Stimulated activated CD8-positive, alpha-beta memory T cell treated with anti-CD3 and anti-CD28 coated beads, Interleukin-7, amount 100 ng/mL, for 4 hours (primary cell): Measurements from ENCODE around the gene PRDM11.
"Not testable (repeated sequence)": the region's sequence is repeated elsewhere in the genome, so short reads cannot be mapped to it uniquely, and the experiment has no call there.

ENCODE experiments used
- DNase-seq, 2 donors: peaks; one replicate each; pipeline ENCODE4 v3.0.0-alpha.2; 2020; ENCODE audit warnings: low read depth in 2 of 2

PRDM11 gene

DNA sequence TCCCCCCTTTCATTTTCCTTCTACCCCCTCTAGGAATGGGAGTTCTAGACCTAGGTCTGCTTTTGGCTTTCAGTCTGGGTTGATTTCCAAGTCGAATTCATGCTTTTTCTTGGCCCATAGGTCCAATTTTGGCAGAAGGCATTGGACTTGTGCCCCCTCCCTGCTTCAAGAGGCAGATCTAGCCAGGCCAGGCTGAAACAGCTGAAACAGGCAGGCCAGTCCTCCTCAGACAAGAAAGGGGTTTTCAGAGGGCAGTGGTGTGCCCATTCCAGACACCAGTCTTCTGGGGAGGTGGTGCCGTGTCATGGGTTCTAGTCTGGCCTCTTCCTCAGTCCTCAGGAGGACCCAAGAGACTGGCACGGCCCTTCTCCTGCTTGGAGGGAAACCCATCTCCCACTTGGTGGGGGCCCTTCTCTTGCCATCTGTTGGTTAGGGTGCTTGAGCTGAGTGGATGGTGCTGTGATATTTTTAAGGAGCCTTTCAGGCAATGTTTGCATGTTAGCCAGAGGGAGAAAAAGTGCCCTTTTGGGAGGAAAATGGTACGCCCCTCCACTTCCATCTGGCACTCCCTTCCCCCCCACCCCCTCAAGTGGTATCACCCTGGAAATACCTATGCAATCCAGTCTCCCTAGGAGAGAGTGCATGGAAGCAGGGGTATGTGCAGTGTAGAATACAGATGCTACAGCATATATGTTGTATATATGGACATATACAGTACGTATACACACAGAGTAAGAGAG lies 86.1 kb downstream of the PRDM11 start:
- no peak for DNase-seq

DNA sequence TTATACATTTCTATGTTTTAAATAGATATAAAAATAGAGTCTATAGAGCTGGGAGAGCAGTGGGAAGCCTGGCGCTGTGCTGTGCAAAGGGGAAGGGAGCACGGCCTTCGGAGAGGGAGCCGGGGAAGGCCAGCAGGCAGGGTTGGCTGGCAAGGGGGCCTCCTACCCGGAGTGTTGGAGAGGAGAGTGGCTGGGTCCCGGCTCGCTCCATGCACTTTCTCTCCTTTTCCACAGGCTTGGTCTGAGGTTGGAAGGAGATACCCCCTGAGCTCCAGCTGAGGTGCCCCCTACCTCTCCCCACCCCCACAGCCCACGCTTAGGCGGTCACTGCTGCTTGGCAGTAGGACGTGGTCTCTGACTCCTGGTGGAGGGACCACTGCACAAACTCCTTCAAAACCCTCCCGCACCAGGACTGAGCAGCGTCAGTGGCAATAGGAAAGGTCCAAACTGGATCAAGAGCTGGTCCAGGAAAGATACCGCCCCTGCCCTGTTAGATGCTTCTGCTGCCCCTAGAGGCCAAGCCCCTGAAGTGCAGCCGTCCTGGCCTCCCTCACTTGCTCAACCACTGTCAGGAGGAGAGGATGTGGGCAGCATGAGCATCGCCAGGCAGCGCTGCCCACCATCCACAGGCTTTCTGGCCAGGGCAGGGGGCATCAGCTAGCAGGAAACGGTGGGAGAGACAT lies 86.8 kb downstream of the PRDM11 start:
- DNase-seq, result peak; percentile 12 to 35

DNA sequence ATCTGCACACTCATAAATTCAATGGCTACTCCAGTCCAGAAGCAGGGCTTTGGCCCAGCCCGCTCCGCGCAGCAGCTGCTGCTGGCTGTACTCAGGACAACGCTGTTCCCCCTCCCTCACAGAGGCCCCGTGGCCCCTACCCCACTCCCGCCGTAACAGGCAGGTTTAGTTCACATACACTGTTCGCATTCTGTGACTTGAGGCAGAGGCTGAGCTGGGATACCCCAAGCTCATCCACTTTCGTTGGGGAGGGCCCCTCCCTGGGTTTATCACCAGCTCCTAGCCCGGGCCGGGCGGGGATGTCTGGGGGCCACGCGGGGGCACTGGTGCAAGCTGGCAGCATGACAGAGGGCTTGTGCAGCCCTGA lies 87.3 kb downstream of the PRDM11 start:
- no peak for DNase-seq

DNA sequence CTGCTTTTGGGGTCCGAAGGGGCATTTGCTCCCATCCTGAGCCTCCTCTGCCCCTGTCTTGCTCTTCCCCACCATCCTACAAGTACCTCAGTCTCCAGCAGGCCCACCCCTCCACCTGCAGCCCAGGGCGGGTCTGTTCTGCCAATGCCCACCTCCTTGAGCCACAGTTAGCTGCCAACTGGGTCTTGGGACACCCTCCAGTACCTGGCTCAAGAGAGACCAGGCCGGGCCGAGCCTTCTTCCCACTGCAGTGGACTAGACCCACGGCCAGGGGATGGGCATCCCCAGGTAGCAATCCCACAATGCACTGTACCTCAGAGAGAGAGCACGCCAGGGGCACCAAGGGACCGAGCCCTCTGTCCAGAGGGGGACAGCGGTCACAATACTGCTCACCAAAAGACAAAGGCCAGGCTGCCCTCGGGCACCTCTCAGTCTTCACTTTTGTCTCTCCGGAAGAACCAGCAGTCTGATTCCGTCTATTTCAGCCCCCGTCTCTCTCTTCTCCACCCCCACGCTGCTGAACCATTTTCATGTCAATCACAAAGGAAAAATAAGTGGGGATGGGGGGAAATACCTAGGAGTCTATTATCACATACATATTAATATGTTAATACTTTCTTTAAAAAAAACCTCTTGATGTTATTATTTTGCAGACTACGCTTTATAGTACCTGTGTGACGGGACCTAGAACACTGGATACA lies 88.0 kb downstream of the PRDM11 start:
- no peak for DNase-seq

DNA sequence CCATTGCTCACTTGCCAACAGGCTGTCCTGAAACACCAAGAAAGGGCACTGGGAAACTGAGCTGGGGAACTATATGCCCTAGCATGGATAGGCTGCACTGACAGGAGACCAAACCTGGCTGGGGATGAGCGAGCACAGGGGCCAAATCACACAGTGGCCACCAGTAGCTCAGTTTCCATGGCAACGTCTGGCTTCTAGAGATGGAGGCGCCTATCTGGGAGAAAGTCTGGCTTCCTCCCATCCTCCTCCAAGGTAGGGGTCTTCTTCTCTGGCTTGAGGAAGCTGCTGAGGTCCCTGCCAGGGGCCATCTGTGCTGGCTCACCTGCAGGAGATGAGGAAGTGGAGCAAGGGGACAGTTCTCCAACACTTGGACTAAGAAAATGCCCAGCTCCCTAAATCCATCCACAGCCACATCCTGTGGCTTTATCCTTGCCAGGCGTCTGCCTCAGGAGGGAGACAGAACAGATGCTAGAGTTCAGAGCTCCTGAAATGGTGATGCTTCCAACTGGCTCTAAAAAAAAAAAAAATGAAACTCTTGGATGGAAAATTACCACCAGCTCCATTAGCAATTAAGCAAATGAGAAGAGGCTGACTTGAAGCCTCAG lies 91.4 kb downstream of the PRDM11 start:
- DNase-seq, result no peak

DNA sequence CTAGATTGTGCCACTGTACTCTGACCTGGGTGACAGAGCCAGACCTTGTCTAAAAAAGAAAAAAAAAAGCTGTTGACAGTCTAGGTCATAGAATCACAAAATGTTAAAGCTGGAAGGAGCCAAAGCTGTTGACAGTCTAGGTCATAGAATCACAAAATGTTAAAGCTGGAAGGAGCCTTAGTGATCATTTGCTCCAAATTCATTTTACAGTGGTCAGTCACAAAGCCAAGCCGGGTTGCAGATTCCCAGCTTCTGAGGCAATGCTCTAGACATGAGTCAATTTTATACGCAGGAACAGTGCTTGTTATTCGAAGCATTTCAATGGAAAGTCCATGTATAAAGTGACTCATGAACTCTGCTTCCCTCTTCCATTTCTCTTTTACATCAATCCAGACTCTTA lies 92.3 kb downstream of the PRDM11 start:
- DNase-seq, result no peak

DNA sequence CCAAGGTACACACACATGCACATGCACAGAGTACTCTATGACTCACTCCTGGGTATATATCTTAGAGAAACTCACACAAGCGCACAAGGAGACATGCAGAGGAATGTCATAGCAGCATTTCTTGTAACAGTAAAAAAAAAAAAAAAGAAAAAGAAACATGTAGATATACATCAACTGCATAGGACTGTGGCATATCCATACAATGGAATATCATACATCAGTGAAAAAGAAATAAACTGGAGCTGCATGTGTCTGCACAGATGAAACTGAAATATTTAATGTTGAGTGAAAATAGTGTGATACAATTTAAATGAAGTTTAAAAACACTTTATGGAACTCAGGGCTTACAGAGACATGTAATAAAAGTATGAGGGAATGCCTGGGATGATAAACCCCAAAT lies 93.3 kb downstream of the PRDM11 start:
- no peak for DNase-seq

DNA sequence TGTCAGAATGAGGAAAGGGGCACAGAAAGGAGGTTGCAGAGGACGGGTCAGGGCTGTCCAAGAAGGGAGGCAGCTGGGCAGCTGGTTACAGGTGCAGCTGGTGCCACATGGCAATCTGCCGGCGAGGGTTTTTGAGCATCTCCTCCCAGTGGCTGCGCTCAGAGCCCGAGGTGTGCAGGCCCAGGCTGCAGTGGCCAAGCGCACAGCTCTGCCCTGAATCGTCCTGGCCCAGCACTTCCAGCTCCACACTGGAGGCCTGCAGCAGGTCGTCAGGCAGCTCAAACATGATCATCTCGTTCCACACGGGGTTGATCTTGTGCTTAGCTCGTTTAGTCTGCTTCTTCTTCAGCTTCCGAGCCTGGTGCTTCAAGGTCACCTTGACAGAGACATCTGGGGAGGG lies 97.5 kb downstream of the PRDM11 start:
- no peak for DNase-seq

DNA sequence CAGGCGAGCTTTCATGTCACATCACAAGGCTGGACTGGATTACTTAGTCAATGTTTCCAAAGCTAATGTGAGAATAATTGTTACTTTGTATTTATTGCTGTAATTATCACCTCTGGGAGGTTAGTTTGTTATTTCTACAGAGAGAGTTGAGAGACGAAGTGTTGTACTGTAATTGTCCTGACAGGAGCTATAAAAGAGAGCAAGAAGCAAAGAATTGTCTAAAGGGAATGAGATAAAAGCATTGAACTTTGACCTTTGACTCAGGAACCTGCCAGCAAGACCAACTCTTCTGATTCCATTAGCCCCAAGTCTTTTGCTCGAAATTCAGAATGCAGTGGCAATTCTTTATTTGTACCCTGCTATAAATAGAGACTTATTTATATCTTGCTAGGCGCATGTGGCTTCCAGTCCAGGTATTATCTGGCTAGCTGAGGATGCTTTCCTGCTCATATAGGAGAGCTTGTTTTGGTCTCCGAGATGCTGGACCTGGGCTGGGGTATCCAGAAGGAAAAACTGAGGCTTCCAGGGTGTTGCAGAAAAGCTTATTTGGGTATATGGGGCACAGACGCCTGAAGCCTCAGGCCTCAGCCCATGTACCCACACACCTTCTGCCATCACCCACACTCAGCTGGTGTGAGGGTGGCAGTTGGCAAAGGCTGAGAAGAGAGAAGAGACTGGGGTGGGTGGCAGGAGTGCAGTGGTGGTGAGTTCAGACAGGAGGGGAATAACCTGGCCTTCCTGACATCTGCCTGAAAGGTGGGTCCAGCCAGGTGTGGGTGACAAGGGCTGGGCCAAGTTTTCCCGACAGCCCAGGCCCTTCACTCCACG lies 99.0 kb downstream of the PRDM11 start:
- DNase-seq, result no peak

DNA sequence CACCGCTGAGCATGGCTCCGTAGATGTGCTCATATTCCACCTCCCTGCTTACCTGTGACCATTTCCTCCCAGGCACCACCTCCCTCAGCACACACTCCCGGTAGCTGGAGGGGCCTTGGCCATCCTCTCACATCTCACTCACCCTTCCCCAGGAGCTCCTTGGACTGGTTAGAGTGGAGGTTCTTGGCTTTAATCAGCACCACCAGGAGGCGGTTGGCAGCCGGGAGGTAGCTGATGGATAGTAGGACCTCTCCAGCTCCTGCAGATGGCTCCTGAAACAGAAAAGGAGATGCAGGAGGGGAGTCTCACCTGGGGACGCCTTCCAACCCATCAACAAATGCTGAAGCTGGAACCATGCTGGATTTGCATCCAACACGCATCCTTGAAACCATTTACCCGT lies 99.8 kb downstream of the PRDM11 start:
- DNase-seq, result no peak

DNA sequence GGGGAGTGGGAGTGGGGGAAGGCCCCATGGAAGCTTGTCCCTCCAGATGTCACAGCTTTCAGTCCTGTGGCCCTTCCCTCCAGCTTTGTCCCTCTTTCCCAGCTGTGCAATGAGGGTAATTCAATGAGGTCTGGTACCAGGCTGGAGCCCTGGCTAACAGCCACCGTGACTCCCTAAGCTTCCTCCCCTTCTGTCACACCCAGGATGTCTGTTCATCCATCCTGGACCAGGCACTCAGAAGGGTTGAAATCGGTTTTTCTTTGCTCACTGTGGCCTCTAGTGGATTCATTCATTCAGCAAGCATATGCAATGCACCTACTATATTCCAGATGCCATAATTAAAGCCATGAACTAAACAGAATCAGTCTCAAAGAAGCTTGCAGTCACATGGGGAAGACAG lies 101.0 kb downstream of the PRDM11 start:
- no peak for DNase-seq

DNA sequence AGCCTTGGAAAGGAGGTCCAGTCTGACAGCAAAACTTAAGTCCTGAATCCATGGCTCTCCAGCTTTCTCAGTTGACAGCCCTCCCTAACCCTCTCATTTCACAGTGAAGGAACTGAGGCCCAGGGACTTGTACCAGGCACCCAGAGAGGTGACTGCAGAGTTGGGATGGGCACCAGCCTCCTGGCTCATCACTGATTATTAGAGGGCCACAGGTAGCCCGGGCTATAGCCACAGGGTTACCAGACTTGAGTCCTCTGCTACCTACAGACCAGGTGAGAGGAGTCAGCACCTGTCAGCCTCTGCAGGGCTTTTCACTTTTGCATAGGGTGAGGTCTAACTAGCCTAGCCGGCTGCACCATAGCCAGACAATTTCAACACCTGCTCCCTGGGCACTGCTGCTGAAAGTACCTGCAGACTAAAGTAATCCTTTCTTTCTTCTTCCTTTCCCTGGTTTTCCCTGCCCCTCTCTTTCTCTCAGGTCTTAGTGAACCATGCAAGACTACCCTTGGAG lies 102.1 kb downstream of the PRDM11 start:
- DNase-seq, result no peak

DNA sequence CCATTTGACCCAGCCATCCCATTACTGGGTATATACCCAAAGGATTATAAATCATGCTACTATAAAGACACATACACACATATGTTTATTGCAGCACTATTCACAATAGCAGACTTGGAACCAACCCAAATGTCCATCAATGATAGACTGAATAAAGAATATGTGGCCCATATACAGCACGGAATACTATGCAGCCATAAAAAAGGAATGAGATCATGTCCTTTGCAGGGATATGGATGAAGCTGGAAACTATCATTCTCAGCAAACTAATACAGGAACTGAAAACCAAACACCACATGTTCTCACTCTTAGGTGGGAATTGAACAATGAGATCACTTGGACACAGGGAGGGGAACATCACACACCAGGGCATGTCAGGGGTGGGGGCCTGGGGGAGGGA lies 102.9 kb downstream of the PRDM11 start:
- DNase-seq, result not testable (repeated sequence)

DNA sequence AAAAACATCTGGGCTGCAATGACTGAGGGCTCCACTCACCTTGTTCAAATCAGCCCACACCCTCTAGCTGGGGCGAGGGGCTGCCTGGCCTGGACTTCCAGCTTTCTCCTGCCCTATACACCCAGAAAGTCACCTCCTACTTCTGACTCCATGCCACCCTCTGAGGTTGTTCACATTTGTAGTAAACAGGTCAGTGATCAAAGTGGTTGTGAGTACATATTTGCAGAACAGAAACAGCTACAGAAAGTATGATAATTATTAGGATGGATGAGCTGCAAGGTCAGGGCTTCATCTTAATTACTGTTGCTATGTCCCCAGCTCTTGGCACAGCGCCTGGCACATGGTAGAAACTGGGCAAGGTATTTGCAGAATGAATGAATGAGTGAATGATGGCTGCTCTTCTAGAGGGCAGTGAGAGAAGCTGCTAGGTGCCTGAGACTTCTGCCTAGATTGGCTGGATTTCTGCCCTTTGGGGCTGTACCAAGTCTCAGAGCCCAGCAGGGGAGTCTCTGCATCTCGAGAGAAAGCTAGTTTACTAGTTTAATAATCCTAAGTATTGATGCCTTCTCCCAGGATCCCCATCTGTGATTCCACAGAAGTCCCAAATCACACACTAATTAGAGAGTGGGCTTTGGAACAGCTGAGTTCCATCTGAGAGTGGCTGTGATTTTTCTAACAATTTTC lies 103.7 kb downstream of the PRDM11 start:
- no peak for DNase-seq

DNA sequence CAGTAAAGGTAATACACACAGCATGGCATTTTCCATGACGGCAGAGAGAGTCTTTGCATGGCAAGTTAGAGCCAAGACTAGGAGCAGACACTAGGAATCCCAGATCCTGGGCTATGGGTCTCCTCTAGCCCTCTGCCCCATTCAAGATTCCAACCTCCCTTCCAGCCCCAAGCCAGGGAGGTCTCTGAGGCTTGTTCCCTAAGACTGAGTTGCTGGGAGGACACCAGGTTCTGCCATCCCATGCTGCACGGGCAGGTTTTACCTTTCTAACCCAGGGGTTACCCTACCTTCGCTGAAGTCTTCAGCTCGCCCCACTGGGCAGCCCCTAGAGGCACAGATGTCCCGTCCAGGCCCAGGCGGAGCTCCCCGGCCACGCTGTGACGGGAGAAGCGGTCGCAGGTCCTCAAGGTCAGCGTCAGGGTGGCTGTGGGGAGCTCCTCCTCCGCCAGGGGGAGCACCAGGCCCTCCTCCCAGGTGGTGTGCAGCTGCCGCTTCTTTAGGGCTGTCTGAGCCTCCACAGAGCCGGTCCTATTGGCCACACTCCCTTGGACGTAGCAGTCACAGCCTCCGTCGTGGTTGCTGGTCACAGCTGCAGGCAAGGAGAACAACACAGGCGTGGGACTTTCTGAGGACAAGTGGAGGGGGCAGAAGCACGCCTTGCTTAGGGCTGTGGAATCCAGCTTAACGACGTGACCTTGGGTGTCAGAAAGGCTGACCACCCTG lies 105.9 kb downstream of the PRDM11 start:
- no peak for DNase-seq

DNA sequence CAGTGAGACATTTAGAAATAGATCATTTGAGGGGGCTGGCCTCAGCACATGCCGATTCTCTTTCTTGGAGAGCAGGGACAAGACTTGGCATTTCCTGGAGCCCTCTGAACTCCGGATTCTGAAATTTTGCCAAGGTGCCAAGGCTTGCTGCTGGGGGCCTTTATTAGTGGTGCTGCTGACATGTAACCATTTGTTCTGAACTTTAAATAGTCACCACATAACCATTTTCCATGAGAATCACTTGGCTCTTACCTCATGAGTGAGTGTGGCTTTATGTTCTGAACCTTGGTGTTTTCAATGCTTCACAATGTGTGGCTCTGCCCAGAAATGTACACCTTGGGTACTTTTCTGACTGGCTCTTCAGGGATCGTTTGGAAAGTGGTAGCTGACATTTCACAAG lies 106.4 kb downstream of the PRDM11 start:
- no peak for DNase-seq

DNA sequence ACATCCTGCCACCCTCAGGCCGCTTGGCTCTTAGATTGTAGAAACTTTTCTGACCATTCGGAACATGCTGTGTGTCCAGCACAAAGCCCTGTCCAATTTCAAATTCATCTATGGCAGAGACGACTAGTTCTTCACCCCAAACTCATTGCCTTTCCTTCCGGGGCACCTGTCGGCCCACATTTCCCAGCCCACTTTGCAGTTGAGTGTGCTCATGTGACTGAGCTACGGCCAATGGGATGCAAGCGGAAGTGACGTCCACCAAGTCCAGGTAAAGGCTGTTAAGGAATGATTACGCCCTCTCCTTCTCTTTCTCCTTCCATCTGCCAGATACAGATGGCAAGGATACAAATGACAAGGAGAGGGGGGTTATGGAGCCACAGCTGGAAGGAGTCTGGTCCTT lies 107.2 kb downstream of the PRDM11 start:
- DNase-seq, result no peak

DNA sequence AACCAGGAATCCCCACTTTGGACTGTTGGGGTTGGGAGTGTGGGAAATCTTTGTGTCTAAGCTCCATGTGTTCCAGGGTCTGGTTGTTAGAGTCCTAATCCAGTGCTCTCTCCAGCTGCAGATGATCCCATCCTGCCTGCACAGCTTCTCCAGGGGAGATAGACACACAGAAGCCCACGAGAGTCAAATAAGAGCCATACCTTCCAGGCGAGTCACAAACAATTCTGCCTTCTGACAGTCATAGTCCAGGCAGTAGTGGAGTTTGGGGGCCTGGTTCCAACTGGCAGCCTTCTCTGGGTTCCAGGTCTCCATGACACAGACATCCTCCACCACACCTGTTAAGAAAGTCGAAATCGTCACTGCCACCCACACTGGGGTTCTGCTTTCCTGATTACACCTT lies 107.6 kb downstream of the PRDM11 start:
- DNase-seq, result no peak

DNA sequence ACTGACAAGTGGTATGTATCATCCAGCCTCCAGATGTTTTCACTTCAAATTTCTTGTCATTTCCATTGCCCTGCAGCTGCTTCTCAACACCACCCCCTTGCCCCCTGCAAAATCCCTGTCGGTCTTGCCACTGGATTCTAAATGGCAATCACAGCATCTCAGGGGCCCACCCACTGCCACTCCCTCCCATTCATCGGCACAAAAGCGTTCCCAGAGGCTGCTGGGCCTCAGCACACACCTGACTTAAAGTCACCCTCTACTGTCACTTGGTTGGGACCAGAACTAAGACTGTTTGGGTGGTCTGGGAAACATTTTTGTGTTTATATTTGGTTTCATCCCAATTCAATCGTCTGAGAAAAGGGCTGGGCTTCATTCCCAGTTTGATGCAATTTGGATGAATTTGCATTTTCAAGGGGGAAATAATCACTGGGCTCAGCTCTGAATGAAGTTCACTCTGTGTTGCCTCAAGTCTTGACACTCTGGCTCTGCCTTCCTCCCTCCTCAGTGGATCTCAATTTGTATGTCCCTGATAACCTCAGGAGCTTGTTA lies 112.6 kb downstream of the PRDM11 start:
- no peak for DNase-seq

DNA sequence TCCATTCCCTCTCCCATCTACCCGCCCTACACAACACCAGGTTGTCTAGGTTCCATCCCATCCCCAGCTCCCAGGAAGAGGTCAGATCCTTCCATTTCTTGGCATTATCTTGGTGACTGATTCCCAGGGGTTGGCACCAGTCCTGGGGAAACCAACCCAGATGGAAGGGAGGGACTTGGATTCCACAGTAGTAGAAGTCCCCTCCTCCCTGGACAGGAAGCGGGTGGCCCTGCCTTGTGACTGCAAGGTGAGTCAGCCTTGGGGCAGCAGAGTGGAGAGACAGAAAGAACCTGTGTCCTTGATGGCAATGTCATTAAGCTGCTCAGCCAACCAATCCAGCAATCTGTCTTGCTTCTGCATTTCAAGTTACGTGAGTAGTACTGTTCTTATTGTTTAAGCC lies 113.2 kb downstream of the PRDM11 start:
- DNase-seq, result no peak
